ENCODE results near the gene OLA1. TPM values are rescaled to one million over a fixed set of nuclear protein-coding genes. Genes with fewer than 3 reads are reported as not detected.

The OLA1 gene
- polyA plus RNA-seq, 1 experiment = 148 TPM

GRCh38 chr2:174169372-174169771 lies 79.0 kb downstream of the OLA1 start:
- ChIA-PET POLR2A (no interaction called here), CTCF (no interaction called here)
- no peak for TF ChIP-seq CTCF (IDR thresholded peaks at IDR 0.05; ENCODE audit: low read depth, low read length)
- no peak for DNase-seq (ENCODE audit: low read depth, low spot score)
- H3K27me3 ChIP-seq (ENCODE audit: control insufficient read depth, insufficient read depth, low read length) = no peaks in the 10 kb centered on the region
- no peak overlapping the region for H3K27ac ChIP-seq (ENCODE audit: low read depth, low read length)
- H3K9me3 ChIP-seq (ENCODE audit: control insufficient read depth, insufficient read depth, low read length) = peaks cover 22% of the 10 kb centered on the region
- no peak overlapping the region for H3K4me3 ChIP-seq (ENCODE audit: low read depth, low read length)

- H3K27ac ChIP-seq (ENCODE audit: low read depth, low read length) = no peak overlapping the region
- no peak for TF ChIP-seq CTCF (IDR thresholded peaks at IDR 0.05; ENCODE audit: low read depth, low read length)
- ChIA-PET POLR2A (no interaction called here), CTCF (no interaction called here)
- H3K9me3 ChIP-seq (ENCODE audit: control insufficient read depth, insufficient read depth, low read length) = peaks cover 11% of the 10 kb centered on the region
- no peaks in the 10 kb centered on the region for H3K27me3 ChIP-seq (ENCODE audit: control insufficient read depth, insufficient read depth, low read length)
- H3K4me3 ChIP-seq (ENCODE audit: low read depth, low read length) = no peak overlapping the region
- no peak for DNase-seq (ENCODE audit: low read depth, low spot score)
Measured at GRCh38 chr2:174166261-174166660, 82.1 kb downstream of the OLA1 start.

- CTCF ChIA-PET = interaction anchor here (0.8 kb wide), 1 partner anchor 24 kb away, joined by 3 read pairs; no protein-coding TSS in a partner anchor
- H3K4me3 ChIP-seq (ENCODE audit: low read depth, low read length) = no peak overlapping the region
- no peaks in the 10 kb centered on the region for H3K9me3 ChIP-seq (ENCODE audit: control insufficient read depth, insufficient read depth, low read length)
- H3K27ac ChIP-seq (ENCODE audit: low read depth, low read length) = no peak overlapping the region
- no peak for DNase-seq (ENCODE audit: low read depth, low spot score)
- POLR2A ChIA-PET = no interaction called here
- no peak for TF ChIP-seq CTCF (IDR thresholded peaks at IDR 0.05; ENCODE audit: low read depth, low read length)
- H3K27me3 ChIP-seq (ENCODE audit: control insufficient read depth, insufficient read depth, low read length) = no peaks in the 10 kb centered on the region
Measured at GRCh38 chr2:174161490-174161889, 86.8 kb downstream of the OLA1 start.

- no peak overlapping the region for H3K27ac ChIP-seq (ENCODE audit: low read depth, low read length)
- POLR2A ChIA-PET = no interaction called here
- CTCF ChIA-PET = no interaction called here
- H3K27me3 ChIP-seq (ENCODE audit: control insufficient read depth, insufficient read depth, low read length) = no peaks in the 10 kb centered on the region
- H3K4me3 ChIP-seq (ENCODE audit: low read depth, low read length) = no peak overlapping the region
- peak; percentile 44 for TF ChIP-seq CTCF (IDR thresholded peaks at IDR 0.05; ENCODE audit: low read depth, low read length)
- DNase-seq (ENCODE audit: low read depth, low spot score) = no peak
- no peaks in the 10 kb centered on the region for H3K9me3 ChIP-seq (ENCODE audit: control insufficient read depth, insufficient read depth, low read length)
Measured at GRCh38 chr2:174158003-174158402, 90.3 kb downstream of the OLA1 start.

- ChIA-PET POLR2A (no interaction called here), CTCF (no interaction called here)
- TF ChIP-seq CTCF (IDR thresholded peaks at IDR 0.05; ENCODE audit: low read depth, low read length) = no peak
- Histone ChIP-seq H3K27ac (ENCODE audit: low read depth, low read length) (no peak overlapping the region), H3K4me3 (ENCODE audit: low read depth, low read length) (no peak overlapping the region), H3K9me3 (ENCODE audit: control insufficient read depth, insufficient read depth, low read length) (no peaks in the 10 kb centered on the region), H3K27me3 (ENCODE audit: control insufficient read depth, insufficient read depth, low read length) (no peaks in the 10 kb centered on the region)
- no peak for DNase-seq (ENCODE audit: low read depth, low spot score)
Measured at GRCh38 chr2:174157053-174157452, 91.3 kb downstream of the OLA1 start.
